Measurements from ENCODE around the gene POPDC3. TPM values are rescaled to one million over a fixed set of nuclear protein-coding genes. Genes with fewer than 3 reads are reported as not detected.

The POPDC3 gene
- total and polyA plus RNA-seq, 2 of the 4 experiments (the other 2 are of a cell fraction) = 22.7 to 25.8 TPM

DNA sequence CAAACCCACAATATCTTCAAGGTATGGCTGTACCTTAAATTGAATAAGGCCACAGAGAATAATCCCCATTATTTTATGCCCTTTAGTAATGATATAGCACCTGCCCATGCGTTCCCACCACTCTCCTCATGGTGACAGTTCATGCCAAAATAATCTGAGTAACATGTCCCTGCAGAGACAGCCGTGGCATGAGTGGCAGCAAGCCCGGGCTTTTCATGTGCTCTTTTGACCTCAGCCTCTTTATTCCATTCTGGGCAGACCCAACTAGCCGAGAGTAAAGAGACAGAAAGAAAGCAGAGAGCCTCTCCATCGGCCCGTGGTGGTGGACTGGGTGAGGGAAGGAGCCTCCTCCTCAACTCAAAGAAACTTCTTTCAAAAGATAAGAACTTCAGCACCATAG lies 19.9 kb upstream of the POPDC3 start:
- H3K79me1 ChIP-seq (ENCODE audit: low read depth in 1 of 2, low read length in 2 of 2) = no peaks in the 10 kb centered on the region
- in situ Hi-C loops (cut with MboI; ENCODE audit: low sequenced_read_pairs) = no loop called here
- H2AK9ac ChIP-seq (replicated peaks; ENCODE audit: low read depth, low read length, poor library complexity) = no peak overlapping the region
- no peak overlapping the region for H4K8ac ChIP-seq (ENCODE audit: low read depth in 2 of 2, low read length in 2 of 2)
- no peak overlapping the region for H3K4me3 ChIP-seq (ENCODE audit: insufficient read depth, low read depth, low read length)
- TF ChIP-seq MAZ (IDR thresholded peaks at IDR 0.05; ENCODE audit: borderline replicate concordance, low read depth, low read length) (no peak), CHD1 (IDR thresholded peaks at IDR 0.05; ENCODE audit: low read depth, low read length) (no peak), POLR2A (IDR thresholded peaks at IDR 0.05; ENCODE audit: low read depth, low read length) (no peak), BHLHE40 (IDR thresholded peaks at IDR 0.05; ENCODE audit: low read depth, low read length) (no peak), SMC3 (IDR thresholded peaks at IDR 0.05; ENCODE audit: low read depth, low read length) (no peak)
- TF ChIP-seq, protein P1, sequence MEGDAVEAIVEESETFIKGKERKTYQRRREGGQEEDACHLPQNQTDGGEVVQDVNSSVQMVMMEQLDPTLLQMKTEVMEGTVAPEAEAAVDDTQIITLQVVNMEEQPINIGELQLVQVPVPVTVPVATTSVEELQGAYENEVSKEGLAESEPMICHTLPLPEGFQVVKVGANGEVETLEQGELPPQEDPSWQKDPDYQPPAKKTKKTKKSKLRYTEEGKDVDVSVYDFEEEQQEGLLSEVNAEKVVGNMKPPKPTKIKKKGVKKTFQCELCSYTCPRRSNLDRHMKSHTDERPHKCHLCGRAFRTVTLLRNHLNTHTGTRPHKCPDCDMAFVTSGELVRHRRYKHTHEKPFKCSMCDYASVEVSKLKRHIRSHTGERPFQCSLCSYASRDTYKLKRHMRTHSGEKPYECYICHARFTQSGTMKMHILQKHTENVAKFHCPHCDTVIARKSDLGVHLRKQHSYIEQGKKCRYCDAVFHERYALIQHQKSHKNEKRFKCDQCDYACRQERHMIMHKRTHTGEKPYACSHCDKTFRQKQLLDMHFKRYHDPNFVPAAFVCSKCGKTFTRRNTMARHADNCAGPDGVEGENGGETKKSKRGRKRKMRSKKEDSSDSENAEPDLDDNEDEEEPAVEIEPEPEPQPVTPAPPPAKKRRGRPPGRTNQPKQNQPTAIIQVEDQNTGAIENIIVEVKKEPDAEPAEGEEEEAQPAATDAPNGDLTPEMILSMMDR (conservative IDR thresholded peaks at IDR 0.05; ENCODE audit: low read depth, low read length) = no peak
- no peaks in the 10 kb centered on the region for H3K9me3 ChIP-seq (ENCODE audit: control insufficient read depth, insufficient read depth, low read length)
- no CpG with 5 or more reads among the region's 6 CpGs for WGBS, 2 experiments (ENCODE audit: extremely low coverage in 2 of 2, insufficient read length in 1 of 2)
- H3K4ac ChIP-seq (ENCODE audit: low read depth, low read length) = no peak overlapping the region
- H4K5ac ChIP-seq (ENCODE audit: low read depth, low read length) = no peak overlapping the region
- POLR2A ChIA-PET (ENCODE audit: unreplicated experiment) = no interaction called here
- no peak overlapping the region for H3K23ac ChIP-seq (ENCODE audit: low read depth, low read length)
- H4K91ac ChIP-seq (ENCODE audit: insufficient read depth, low read depth, low read length) = no peak overlapping the region
- H3K27ac ChIP-seq (ENCODE audit: insufficient read depth, low read length) = no peak overlapping the region
- H2BK20ac ChIP-seq (ENCODE audit: low read depth, low read length) = no peak overlapping the region
- H3K18ac ChIP-seq (ENCODE audit: low read depth, low read length) = no peak overlapping the region
- H3K9ac ChIP-seq (ENCODE audit: low read depth, low read length) = no peak overlapping the region
- ATAC-seq (ENCODE audit: low read depth) (no peak), DNase-seq (no peak)
- no peaks in the 10 kb centered on the region for H3K4me1 ChIP-seq (ENCODE audit: control insufficient read depth, insufficient read depth, low read length)
- no peak overlapping the region for H3K4me2 ChIP-seq (ENCODE audit: low read depth, low read length)
- no TSS peak for BruUV-seq (replicated peaks)
- H3K9me1 ChIP-seq (ENCODE audit: insufficient read depth, low read length) = no peaks in the 10 kb centered on the region
- H3K36me3 ChIP-seq (ENCODE audit: control insufficient read depth, insufficient read depth, low read length) = no peaks in the 10 kb centered on the region
- dilution Hi-C loops (cut with HindIII; ENCODE audit: low sequenced_read_pairs, unreplicated experiment) = no loop called here
- no peak overlapping the region for H2BK120ac ChIP-seq (ENCODE audit: low read depth, low read length)
- intact Hi-C loops (cut with micrococcal nuclease) = no loop called here
- H3K14ac ChIP-seq (replicated peaks; ENCODE audit: low read depth, low read length) = no peak overlapping the region
- H2AFZ ChIP-seq (replicated peaks; ENCODE audit: low read length, poor library complexity) = no peak overlapping the region
- no peak overlapping the region for H2AK5ac ChIP-seq (ENCODE audit: low read depth, low read length)
- H3K56ac ChIP-seq (ENCODE audit: extremely low read depth, insufficient read depth, low read length) = no peak overlapping the region
- no peak overlapping the region for H2BK15ac ChIP-seq (ENCODE audit: low read depth, low read length)
- CTCF ChIA-PET = no interaction called here
- no peaks in the 10 kb centered on the region for H3K27me3 ChIP-seq (ENCODE audit: control insufficient read depth, insufficient read depth, low read length)
- H4K20me1 ChIP-seq (ENCODE audit: insufficient read depth, low read length) = no peaks in the 10 kb centered on the region
- no peak overlapping the region for H2BK5ac ChIP-seq (ENCODE audit: low read depth, low read length, poor library complexity, severe bottlenecking)

Data from IMR-90 (cell line).